Thymus (tissue), 11 donors: ENCODE measurements around the gene DBNDD1. TPM values are rescaled to one million over a fixed set of nuclear protein-coding genes. Genes with fewer than 3 reads are reported as not detected.

Source experiments
- DNase-seq, 9 donors: peaks; one replicate each; pipeline ENCODE4 v3.0.0-alpha.2; 2013; ENCODE audit warnings: low spot score in 9 of 9, low read depth in 6 of 9, missing footprints in 1 of 9
- H3K27ac ChIP-seq, 2 donors: one replicate each; pipeline ENCODE4 v1.5.1; 2013; ENCODE audit warnings: control low read depth in 1 of 2, low read depth in 1 of 2, low read length in 1 of 2, mild to moderate bottlenecking in 1 of 2, moderate library complexity in 1 of 2
- H3K27me3 ChIP-seq, 2 donors: one replicate each; pipeline ENCODE4 v1.5.1; 2013; ENCODE audit warnings: low read length in 1 of 2; ENCODE audit not compliant: control insufficient read depth in 2 of 2, insufficient read depth in 1 of 2
- H3K36me3 ChIP-seq, 2 donors: one replicate each; pipeline ENCODE4 v1.5.1; 2013; ENCODE audit warnings: low read length in 1 of 2, mild to moderate bottlenecking in 1 of 2, moderate library complexity in 1 of 2; ENCODE audit not compliant: control insufficient read depth in 2 of 2, insufficient read depth in 2 of 2
- H3K4me1 ChIP-seq, 2 donors: one replicate each; pipeline ENCODE4 v1.5.1; 2013; ENCODE audit warnings: low read length in 2 of 2; ENCODE audit not compliant: control insufficient read depth in 2 of 2, insufficient read depth in 2 of 2
- H3K4me3 ChIP-seq, 2 donors: one replicate each; pipeline ENCODE4 v1.5.1; 2013; ENCODE audit warnings: low read length in 2 of 2, control low read depth in 1 of 2, mild to moderate bottlenecking in 1 of 2
- H3K9me3 ChIP-seq, 2 donors: one replicate each; pipeline ENCODE4 v1.5.1; 2013; ENCODE audit warnings: low read length in 1 of 2, mild to moderate bottlenecking in 1 of 2; ENCODE audit not compliant: control insufficient read depth in 2 of 2, insufficient read depth in 1 of 2
- WGBS: extraction: QIAGEN DNeasy Blood & Tissue Kit; methylation state at CpG from one replicate; pipeline ENCODE4 v1.1.7; 2013; 5-methylcytosine and 5-hydroxymethylcytosine counted together
- polyA plus RNA-seq: library from polyadenylated mRNA; stranded (reverse); fragments of 200-250 nt; gene quantifications from one replicate; pipeline ENCODE4 v1.2.3, GENCODE V29; 2013
- total RNA-seq: library from RNA; stranded (reverse); fragments of 120-200 nt; gene quantifications from one replicate; pipeline ENCODE4 v1.2.4, GENCODE V29; 2013
- donor health status: healthy.

DBNDD1 gene
- total and polyA plus RNA-seq, 2 donors, result 0.52 to 1.9 TPM

GRCh38 chr16:90041896-90042473, 22.7 kb upstream of the DBNDD1 start:
- peaks cover 0 to 3% of the 10 kb centered on the region in 2 donors for H3K36me3 ChIP-seq
- 91% methylated on average over 16 of the region's 16 CpGs for WGBS

GRCh38 chr16:90040152-90041023, 21.1 kb upstream of the DBNDD1 start:
- 97% methylated on average over 29 of the region's 29 CpGs for WGBS
- H3K4me1 ChIP-seq, result no peaks in the 10 kb centered on the region
- no peak overlapping the region for H3K27ac ChIP-seq
- no peaks in the 10 kb centered on the region for H3K27me3 ChIP-seq
- no peak overlapping the region for H3K4me3 ChIP-seq
- peaks cover 0 to 9% of the 10 kb centered on the region in 2 donors for H3K36me3 ChIP-seq
- DNase-seq, result no peak
- H3K9me3 ChIP-seq, result no peaks in the 10 kb centered on the region

More at GRCh38 chr16:90041896-90042473, 22.7 kb upstream of the DBNDD1 start:
- Histone ChIP-seq H3K9me3 (no peaks in the 10 kb centered on the region), H3K4me1 (no peaks in the 10 kb centered on the region), H3K4me3 (no peak overlapping the region), H3K27ac (no peak overlapping the region), H3K27me3 (peaks cover 0 to 11% of the 10 kb centered on the region in 2 donors)
- DNase-seq, result no peak

- no peak for DNase-seq
- Histone ChIP-seq H3K36me3 (peaks cover 0 to 9% of the 10 kb centered on the region in 2 donors), H3K4me1 (no peaks in the 10 kb centered on the region), H3K27me3 (no peaks in the 10 kb centered on the region), H3K4me3 (no peak overlapping the region), H3K9me3 (no peaks in the 10 kb centered on the region), H3K27ac (no peak overlapping the region)
- 95% methylated on average over 12 of the region's 12 CpGs for WGBS
Observed at GRCh38 chr16:90037276-90037675, 18.0 kb upstream of the DBNDD1 start.

- DNase-seq, result no peak
- Histone ChIP-seq H3K27ac (no peak overlapping the region), H3K27me3 (no peaks in the 10 kb centered on the region), H3K4me3 (no peak overlapping the region), H3K36me3 (peaks cover 0 to 13% of the 10 kb centered on the region in 2 donors), H3K9me3 (peaks cover 0 to 5% of the 10 kb centered on the region in 2 donors), H3K4me1 (no peaks in the 10 kb centered on the region)
- 99% methylated on average over 5 of the region's 5 CpGs for WGBS
Observed at GRCh38 chr16:90035902-90036301, 16.6 kb upstream of the DBNDD1 start.

- Histone ChIP-seq H3K27ac (no peak overlapping the region), H3K4me1 (no peaks in the 10 kb centered on the region), H3K4me3 (no peak overlapping the region), H3K27me3 (no peaks in the 10 kb centered on the region), H3K36me3 (peaks cover 0 to 13% of the 10 kb centered on the region in 2 donors), H3K9me3 (peaks cover 0 to 5% of the 10 kb centered on the region in 2 donors)
- no peak for DNase-seq
- 89% methylated on average over 8 of the region's 8 CpGs for WGBS
Observed at GRCh38 chr16:90034504-90034903, 15.2 kb upstream of the DBNDD1 start.

GRCh38 chr16:90033387-90033786, 14.1 kb upstream of the DBNDD1 start:
- Histone ChIP-seq H3K9me3 (peaks cover 0 to 5% of the 10 kb centered on the region in 2 donors), H3K4me1 (no peaks in the 10 kb centered on the region), H3K36me3 (peaks cover 0 to 13% of the 10 kb centered on the region in 2 donors), H3K27me3 (no peaks in the 10 kb centered on the region), H3K27ac (no peak overlapping the region), H3K4me3 (no peak overlapping the region)
- no peak for DNase-seq
- 98% methylated on average over 4 of the region's 4 CpGs for WGBS

GRCh38 chr16:90032674-90033331, 13.5 kb upstream of the DBNDD1 start:
- Histone ChIP-seq H3K4me3 (no peak overlapping the region), H3K27ac (no peak overlapping the region), H3K27me3 (no peaks in the 10 kb centered on the region), H3K36me3 (peaks cover 0 to 13% of the 10 kb centered on the region in 2 donors), H3K9me3 (peaks cover 0 to 5% of the 10 kb centered on the region in 2 donors), H3K4me1 (no peaks in the 10 kb centered on the region)
- DNase-seq, result no peak
- 97% methylated on average over 8 of the region's 8 CpGs for WGBS

- no peak overlapping the region for H3K4me3 ChIP-seq
- H3K36me3 ChIP-seq, result peaks cover 0 to 11% of the 10 kb centered on the region in 2 donors
Observed at GRCh38 chr16:90031931-90032673, 12.8 kb upstream of the DBNDD1 start.

More at GRCh38 chr16:90031931-90032673, 12.8 kb upstream of the DBNDD1 start:
- 93% methylated on average over 9 of the region's 9 CpGs for WGBS
- H3K9me3 ChIP-seq, result peaks cover 0 to 5% of the 10 kb centered on the region in 2 donors
- no peak overlapping the region for H3K27ac ChIP-seq
- no peaks in the 10 kb centered on the region for H3K4me1 ChIP-seq
- DNase-seq, result no peak
- H3K27me3 ChIP-seq, result no peaks in the 10 kb centered on the region
